Stimulated activated naive CD4-positive, alpha-beta T cell treated with Interleukin-2 at 50 U/mL for 16 hours (primary cell): ENCODE results near the gene MON2.
A peak's percentile ranks its signal among the peaks of the same experiment; 100 is the strongest.
"Not testable (repeated sequence)": the region's sequence is repeated elsewhere in the genome, so short reads cannot be mapped to it uniquely, and the experiment has no call there.

Experiments
- DNase-seq: peaks from one replicate; lab custom pipeline; 2025; lab: John Stamatoyannopoulos, UW

MON2 gene

DNA sequence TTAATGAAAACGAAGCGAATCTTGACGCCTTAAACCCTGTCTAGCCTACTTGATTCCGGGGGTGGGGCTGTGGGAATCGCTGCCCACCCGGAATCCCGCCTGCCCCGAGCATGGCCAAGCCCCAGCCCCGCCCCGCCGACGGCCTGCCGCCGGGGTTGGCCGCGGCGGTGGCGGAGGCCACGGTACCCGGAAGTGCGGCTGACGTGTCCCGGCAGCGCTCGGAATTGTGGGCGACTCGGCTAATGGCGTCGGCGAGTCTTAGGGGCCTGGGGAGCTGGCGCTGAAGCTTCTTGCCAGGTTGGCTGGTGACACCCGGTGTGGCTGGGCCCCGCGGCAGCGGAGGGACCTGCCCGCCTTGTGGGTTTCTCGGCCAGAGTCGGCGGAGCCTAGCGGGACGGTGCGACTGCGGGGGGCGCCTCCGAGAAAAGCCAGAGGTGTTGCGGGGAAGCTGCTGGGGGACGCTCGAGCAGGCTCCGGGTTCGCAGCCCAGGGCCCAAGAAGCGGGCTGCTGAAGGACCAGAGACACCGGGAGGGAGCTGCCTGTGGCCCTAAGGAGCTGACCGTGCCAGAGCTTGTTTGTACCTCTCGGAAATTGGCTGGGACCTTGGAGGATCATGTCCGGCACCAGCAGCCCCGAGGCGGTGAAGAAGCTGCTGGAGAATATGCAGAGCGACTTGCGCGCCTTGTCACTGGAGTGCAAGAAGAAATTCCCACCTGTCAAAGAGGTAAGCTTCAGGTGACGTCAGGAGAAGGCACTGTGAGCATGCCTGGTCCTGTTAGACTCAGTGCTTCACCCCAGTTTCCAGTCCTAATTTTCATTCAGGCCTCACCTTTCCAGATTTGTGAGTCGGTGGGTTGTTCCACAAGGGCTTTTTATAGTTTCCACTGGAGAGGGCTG, at the start of gene MON2:
Gene MON2 (plus strand): TSS at position 233 of the 898 bp plus-strand sequence. CDS start 382 bp downstream, at position 615.
- peak; percentile 87 for DNase-seq

DNA sequence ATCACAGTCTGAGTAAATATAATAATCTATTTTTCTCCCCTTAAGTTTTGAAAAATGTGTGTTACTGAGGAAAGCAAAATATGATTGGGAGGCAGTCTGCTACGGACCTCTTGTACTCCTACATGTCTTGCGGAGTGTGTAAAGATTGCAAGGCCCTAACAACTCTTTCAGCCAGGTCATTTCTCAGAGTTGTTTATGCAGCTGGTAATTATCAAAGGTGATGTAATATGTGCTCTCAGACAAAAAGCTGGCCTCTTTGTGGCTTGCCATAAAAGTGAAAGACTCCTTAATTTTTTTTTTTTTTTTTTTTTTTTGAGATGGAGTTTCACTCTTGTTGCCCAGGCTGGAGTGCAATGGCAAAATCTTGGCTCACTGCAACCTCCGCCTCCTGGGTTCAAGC, 40.5 kb upstream of the MON2 start:
- no peak for DNase-seq

DNA sequence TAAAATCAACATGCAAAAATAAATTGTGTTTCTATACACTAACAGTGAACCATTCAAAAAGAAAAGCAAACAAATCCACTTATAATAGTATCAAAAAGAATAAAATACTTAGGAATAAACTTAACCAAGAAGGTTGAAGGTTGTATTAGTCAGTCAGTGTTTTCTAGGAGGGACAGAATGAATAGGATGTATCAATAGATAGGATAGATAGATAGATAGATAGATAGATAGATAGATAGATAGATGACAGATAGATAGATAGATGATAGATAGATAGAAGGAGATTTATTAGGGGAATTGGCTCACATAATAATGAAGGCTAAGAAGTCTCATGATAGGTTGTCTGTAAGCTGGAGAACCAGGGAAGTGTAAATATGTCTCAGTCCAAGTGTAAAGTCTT, 37.2 kb upstream of the MON2 start:
- no peak for DNase-seq

DNA sequence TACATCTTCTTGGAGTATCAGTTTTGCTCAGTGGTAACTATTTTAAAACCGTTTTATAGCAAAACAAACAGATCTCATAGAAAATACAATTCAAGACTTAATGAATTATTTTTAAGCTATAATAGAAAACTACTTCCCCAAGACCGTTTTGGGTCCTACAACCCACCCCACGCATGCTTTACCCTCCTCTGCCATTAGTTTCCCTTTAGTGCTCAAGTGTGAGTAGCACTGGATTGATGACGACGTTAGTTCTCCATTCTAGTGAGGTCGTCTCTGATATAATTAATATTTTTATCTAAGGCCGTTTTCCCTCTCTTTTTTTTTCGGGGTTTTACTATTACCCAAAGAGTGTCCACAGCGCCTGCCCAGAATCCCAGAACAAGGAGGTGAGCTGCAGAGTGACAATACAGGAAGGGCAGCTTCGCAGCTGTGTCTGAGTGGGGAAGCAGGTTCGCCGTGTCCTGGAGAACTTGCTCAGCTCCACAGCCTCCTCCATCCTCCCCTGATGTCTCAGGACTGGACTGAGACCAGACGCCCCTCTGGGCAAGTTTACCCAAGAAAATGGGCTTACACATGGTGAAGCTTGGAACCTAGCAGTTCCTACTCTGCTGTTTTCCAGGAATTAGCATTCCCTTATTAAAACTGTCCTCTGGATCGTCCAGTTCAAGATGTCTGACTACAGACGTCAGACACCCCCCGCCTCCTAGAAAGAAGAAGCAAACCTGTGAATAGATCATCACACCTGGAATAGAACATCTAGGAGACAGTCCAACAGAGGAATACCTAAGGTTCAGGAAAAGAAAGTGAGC, 31.9 kb upstream of the MON2 start:
- DNase-seq: no peak

DNA sequence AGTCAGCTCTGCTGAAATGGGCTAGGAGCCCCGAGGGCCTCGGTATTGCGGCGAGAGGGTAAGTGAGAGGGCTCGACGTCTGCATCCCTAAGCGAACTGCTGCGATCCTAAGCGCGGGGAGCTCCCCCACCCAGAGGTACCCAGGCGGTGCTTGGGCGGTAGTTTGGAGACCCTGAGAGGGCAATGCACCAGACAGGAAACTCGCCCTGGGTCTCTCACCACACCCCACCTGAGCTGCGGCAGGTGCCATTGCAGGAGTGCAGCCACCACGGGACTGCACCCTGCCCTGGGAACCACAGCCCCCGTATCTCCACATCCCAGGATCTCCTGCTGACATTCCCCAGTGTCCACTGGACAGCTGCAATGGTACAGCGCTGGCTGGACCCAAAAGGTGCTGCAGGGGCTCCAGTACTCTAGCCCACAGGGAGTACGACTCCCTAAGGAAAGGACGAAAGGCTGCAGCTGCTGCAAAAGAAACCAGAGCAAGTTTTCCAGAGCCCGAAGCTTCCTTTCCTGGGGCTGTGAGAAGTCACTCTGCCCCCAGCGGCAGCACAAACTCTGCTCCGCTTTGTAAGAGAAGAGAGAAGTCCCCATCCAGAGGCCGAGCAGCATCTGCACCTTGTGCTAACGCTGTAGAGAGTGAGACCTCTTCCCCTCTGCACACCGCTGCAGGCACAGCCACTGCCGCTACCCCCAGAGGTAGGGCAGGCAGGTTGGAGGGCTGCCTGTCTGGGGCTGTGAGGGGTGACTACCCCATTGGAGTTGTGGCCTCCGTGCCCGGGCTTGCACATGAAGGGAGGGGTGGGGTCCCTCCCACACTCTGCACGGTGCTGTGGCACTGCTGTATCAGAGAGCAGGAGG, 31.1 kb upstream of the MON2 start:
- peak; percentile 6 for DNase-seq

DNA sequence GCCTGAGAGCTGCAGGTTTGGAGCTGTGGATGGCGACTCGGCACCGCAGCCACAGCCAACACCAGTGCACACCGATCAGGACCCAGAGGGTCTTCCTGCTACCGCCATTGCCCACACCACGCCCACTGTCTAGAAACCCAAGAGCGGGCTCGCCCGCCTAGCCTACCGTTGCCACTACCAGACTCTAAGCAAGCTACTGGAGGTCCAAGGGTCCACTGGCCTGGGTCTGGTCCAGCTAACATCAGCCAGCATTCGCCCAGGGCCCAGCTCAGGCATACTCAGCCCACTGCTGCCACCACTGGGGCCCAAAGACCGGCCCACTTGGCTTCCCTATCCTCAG, 30.5 kb upstream of the MON2 start:
- no peak for DNase-seq

- no peak for DNase-seq
These were observed 28.4 kb upstream of the MON2 start for GRCh38 chr12:62438098-62438692.

DNA sequence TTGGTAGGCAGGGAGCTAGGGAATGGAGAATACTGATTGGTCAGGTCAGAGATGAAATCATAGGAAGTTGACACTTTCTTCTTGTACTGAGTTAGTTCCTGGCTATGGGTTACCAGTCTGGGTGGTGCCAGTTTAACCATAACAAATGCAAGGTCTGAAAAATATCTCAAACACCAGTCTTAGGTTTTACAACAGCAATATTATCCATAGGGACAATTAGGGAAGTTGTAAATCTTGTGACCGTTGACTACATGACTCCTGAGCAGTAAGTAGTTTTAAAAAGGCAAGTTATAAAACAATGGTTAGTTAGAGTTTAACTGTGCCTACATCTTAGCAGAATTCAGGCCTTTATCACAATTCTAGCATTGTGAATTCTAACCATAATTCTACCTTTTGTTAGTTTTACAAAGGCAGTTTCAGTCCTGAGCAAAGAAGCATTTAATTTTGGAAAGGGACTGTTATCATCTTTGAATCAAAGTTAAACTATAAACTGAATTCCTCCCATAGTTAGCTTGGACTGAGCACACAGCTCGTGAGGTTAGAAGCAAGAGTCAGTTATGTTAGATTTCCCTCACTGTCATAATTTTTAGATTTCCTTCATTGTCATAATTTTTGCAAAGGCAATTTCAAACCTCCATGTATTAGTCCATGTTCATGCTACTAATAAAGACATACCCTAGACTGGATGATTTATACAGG, 19.7 kb upstream of the MON2 start:
- DNase-seq: no peak

- no peak for DNase-seq
These were observed 18.2 kb upstream of the MON2 start for GRCh38 chr12:62448436-62448835.

GRCh38 chr12:62455429-62455828, 11.2 kb upstream of the MON2 start:
- not testable (repeated sequence) for DNase-seq

GRCh38 chr12:62458626-62459025, 8.0 kb upstream of the MON2 start:
- no peak for DNase-seq

DNA sequence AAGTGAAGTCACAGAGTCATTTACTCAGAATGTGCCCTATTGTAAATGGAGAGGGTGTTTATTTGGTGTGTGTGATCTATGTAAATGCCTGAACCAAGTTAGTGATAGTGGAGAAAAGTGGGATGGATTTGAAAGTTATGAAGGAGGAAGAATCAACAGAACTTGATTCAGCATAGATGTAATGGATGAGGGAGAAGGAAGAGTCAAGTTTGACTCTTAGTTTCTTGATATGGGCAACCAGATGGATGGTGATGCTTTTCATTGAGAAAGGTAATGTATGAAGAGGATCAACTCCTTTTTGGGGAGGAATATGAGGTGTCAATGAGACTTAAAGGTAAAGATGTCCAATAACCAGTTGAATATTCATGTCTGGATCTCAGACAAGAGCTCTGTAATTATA, 6.7 kb upstream of the MON2 start:
- no peak for DNase-seq

DNA sequence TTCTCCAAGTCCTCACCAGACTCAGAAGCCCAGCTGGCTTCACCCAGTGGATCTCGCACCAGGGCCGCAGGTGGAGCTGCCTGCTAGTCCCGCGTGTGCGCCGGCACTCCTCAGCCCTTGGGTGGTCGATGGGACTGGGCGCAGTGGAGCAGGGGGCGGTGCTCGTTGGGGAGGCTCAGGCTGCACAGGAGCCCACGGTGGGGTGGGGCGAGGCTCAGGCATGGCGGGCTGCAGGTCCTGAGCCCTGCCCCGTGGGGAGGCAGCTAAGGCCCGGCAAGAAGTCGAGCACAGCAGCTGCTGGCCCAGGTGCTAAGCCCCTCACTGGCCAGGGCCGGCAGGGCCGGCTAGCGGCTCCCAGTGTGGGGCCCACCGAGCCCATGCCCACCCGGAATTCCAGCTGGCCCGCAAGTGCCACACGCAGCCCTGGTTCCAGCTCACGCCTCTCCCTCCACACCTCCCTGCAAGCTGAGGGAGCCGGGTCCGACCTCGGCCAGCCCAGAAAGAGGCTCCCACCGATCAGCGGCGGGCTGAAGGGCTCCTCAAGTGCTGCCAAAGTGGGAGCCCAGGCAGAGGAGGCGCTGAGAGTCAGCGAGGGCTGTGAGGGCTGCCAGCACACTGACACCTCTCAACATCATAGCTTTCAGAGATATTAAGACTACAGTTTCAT, 5.3 kb upstream of the MON2 start:
- DNase-seq: not testable (repeated sequence)

DNA sequence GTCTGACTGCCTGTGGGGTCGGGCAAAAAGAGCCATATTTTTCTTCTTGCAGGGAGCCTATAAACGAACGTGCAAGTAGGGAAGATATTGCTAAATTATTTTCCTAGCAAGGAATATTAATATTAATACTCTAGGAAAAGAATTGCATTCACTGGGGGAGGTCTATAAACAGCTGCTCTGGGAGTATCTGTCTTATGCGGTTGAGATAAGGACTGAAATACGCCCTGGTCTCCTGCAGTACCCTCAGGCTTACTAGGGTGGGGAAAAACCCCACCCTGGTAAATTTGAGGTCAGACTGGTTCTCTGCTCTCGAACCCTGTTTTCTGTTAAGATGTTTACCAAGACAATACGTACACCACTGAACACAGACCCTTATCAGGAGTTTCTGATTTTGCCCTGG, 3.4 kb upstream of the MON2 start:
- DNase-seq: not testable (repeated sequence)

- DNase-seq: no peak
These were observed 520 bp upstream of the MON2 start for GRCh38 chr12:62466018-62466593.

DNA sequence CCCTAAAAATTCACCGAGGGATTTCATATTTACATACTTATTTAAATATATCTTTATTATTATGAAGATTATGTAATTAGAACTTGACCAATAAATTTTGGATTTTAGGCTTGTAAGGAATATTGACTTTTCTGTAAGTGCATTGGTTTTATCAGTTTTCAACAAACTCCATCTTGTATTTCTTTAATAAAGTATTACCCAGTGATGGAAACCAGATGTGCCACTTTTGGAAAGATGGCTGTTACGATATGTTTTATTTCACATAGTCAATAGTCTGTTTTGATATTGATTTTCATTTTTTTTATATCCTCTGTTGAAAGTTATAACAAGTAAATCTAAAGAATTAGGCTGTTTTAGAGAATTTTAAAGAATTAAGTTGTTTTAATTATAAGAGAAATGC, 1.8 kb downstream of the MON2 start:
- no peak for DNase-seq

- DNase-seq: no peak
These were observed 2.3 kb downstream of the MON2 start for GRCh38 chr12:62468935-62469334.

DNA sequence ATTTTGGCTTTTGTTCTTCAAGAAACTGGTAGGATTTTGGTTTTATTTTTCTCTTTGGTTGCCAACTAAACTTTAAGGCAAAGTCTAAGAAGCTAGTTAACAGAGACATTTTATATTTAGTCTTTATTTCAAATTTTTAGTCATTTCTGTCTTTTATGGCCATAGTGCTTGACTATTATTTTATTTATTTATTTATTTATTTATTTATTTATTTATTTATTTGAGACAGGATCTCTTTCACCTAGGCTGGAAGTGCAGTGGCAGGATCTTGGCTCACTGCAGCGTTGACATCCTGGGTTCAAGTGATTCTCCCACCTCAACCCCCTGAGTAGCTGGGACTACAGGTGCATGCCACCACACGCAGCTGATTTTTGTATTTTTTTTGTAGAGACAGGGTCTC, 3.1 kb downstream of the MON2 start:
- DNase-seq: no peak

GRCh38 chr12:62471734-62472133, 5.1 kb downstream of the MON2 start:
- no peak for DNase-seq

DNA sequence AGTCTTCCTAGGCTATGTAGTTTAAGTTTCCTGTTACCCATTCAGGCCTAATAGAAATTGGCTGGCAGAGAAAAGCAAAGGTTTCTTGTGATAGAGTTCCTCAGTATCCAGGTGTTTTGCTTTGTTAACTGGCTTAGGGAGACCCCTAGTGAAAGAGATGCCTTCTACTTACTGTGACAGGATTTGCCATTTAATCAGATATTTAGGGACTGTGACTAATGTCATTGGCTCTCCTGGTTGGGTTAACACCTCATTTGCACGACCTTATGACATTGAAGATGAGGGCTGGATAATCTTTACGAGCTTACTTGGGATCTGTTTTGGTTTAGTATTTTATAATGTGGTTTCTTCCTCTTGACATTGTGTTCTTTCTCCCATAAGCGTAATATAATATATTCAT, 5.8 kb downstream of the MON2 start:
- no peak for DNase-seq
